ENCODE results near the gene PTGES2.
"Not testable (repeated sequence)": the region's sequence is repeated elsewhere in the genome, so short reads cannot be mapped to it uniquely, and the experiment has no call there.

Gene PTGES2

DNA sequence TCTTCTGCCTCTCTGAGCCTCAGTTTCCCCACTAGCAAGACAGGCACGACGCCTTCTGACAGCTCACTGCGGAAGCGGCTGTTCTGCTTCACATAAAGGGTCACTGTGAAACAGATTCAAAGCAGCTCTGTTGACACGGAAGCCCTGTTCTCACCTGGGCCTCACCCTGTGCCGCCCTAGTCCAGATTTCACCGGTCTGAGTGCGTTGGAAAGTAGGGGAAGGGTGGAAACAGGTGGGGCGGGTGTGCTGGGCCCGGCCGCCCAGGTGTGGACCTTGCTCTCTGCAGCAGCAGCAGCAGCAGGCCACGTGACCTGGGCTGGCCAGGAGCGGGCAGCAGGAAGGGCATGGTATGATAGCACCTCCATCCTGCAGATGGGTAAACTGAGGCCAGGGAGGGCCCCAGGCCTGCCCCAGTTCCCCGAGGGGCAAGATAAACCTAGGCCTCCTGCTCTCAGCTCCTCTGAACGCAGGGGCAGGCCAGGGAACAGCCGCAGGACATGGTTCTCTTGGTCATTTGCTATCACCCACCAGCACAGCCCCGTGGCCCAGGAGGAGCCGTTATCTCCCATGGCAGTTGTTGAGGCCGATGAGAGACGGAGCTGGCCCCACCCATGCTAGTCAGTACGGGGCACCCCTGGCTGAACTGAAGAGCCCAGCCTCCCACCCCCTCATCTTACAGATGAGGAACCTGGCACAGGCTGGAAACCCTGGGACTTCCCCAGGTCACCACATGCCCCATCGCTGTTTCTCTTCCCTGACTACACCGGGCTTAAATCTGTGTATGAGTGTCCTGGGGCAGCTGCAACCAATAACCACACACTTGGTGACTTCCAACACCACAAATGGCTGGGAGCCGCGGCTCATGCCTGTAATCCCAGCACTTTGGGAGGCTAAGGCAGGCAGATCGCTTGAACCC, 12.1 kb downstream of the PTGES2 start:
- Histone ChIP-seq H3K9me3 (ENCODE audit: control insufficient read depth, insufficient read depth, low read length) (no peaks in the 10 kb centered on the region), H3K4me3 (ENCODE audit: low read length) (no peak overlapping the region), H3K27me3 (ENCODE audit: control insufficient read depth, low read length) (no peaks in the 10 kb centered on the region), H3K36me3 (ENCODE audit: control insufficient read depth, low read length) (peaks cover 48% of the 10 kb centered on the region), H4K20me1 (ENCODE audit: control insufficient read depth, insufficient read depth, low read depth, low read length) (no peaks in the 10 kb centered on the region), H3K4me2 (ENCODE audit: low read length) (no peak overlapping the region), H3K4me1 (ENCODE audit: control insufficient read depth, low read length) (peaks cover 3% of the 10 kb centered on the region; the same call in 1 of the 2 replicates), H3F3A (ENCODE audit: control insufficient read depth, insufficient read depth) (peaks cover 7% of the 10 kb centered on the region; the same call in 1 of the 2 replicates), H3K9me2 (replicated peaks; ENCODE audit: control insufficient read depth, low read length) (no peaks in the 10 kb centered on the region), H3K79me2 (ENCODE audit: control insufficient read depth, low read length) (no peaks in the 10 kb centered on the region), H3K27ac (ENCODE audit: low read depth, low read length) (no peak overlapping the region)
- TF ChIP-seq EZH2phosphoT487 (IDR thresholded peaks at IDR 0.05; ENCODE audit: borderline replicate concordance, low read length), result no peak
- TF ChIP-seq, protein P1, sequence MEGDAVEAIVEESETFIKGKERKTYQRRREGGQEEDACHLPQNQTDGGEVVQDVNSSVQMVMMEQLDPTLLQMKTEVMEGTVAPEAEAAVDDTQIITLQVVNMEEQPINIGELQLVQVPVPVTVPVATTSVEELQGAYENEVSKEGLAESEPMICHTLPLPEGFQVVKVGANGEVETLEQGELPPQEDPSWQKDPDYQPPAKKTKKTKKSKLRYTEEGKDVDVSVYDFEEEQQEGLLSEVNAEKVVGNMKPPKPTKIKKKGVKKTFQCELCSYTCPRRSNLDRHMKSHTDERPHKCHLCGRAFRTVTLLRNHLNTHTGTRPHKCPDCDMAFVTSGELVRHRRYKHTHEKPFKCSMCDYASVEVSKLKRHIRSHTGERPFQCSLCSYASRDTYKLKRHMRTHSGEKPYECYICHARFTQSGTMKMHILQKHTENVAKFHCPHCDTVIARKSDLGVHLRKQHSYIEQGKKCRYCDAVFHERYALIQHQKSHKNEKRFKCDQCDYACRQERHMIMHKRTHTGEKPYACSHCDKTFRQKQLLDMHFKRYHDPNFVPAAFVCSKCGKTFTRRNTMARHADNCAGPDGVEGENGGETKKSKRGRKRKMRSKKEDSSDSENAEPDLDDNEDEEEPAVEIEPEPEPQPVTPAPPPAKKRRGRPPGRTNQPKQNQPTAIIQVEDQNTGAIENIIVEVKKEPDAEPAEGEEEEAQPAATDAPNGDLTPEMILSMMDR (IDR thresholded peaks at IDR 0.05; ENCODE audit: low read depth, low read length, poor library complexity, severe bottlenecking), result no peak

DNA sequence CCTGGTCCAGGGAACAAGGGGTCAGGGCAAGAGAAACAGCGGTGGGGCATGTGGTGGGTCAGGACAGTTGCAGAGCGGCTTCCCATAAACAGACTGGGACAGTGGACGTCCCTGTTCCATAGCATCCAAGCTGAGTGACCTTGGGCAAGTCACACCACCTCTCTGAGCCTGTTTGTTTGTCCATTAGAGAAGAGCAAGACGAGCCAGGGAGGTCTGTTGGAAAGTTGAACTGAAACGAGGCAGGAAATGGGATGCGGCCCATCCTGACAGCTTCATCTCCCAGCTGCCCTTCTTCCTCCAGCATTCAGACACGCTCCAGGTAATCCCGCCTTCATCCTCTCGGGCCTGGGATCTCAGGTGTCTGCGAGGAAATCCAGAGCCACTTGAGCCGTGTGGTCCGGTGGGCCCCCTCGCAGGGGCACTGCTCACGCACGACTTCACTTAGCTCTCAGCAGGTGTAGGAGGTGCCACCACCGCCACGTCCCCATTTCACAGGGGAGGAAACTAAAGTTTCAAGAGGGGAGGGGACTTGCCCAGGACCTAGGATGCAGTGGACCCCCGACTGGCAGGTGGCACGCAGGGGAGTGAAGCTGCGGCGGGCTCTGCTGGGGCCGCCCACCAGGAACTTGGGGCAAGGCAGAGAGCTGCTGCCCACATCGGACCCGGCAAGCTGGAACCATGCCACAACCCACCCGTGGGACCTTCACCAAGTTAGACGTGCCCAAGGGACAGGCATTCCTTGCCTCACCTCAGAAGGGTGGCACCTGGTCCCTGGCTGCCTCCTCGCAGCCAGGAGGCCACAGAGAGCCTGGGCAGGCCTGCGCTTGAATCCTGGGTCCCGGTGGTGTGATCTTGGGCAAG, 13.0 kb downstream of the PTGES2 start:
- H3K79me2 ChIP-seq (ENCODE audit: control insufficient read depth, low read length), result no peaks in the 10 kb centered on the region
- peaks cover 4% of the 10 kb centered on the region; the same call in 1 of the 2 replicates for H3F3A ChIP-seq (ENCODE audit: control insufficient read depth, insufficient read depth)
- H3K9me2 ChIP-seq (replicated peaks; ENCODE audit: control insufficient read depth, low read length), result no peaks in the 10 kb centered on the region
- H3K4me2 ChIP-seq (ENCODE audit: low read length), result no peak overlapping the region
- no peak overlapping the region for H3K4me3 ChIP-seq (ENCODE audit: low read length)
- H3K9me3 ChIP-seq (ENCODE audit: control insufficient read depth, insufficient read depth, low read length), result no peaks in the 10 kb centered on the region
- H3K36me3 ChIP-seq (ENCODE audit: control insufficient read depth, low read length), result peaks cover 44% of the 10 kb centered on the region
- H3K27me3 ChIP-seq (ENCODE audit: control insufficient read depth, low read length), result no peaks in the 10 kb centered on the region
- TF ChIP-seq, protein P1 (IDR thresholded peaks at IDR 0.05; ENCODE audit: low read depth, low read length, poor library complexity, severe bottlenecking), result no peak
- no peak for TF ChIP-seq EZH2phosphoT487 (IDR thresholded peaks at IDR 0.05; ENCODE audit: borderline replicate concordance, low read length)
- no peak overlapping the region for H3K27ac ChIP-seq (ENCODE audit: low read depth, low read length)
- peaks cover 3% of the 10 kb centered on the region; the same call in 1 of the 2 replicates for H3K4me1 ChIP-seq (ENCODE audit: control insufficient read depth, low read length)
- H4K20me1 ChIP-seq (ENCODE audit: control insufficient read depth, insufficient read depth, low read depth, low read length), result no peaks in the 10 kb centered on the region

GRCh38 chr9:128113526-128114325, 13.8 kb downstream of the PTGES2 start:
- no peaks in the 10 kb centered on the region for H3K9me2 ChIP-seq (replicated peaks; ENCODE audit: control insufficient read depth, low read length)
- no peak overlapping the region for H3K4me3 ChIP-seq (ENCODE audit: low read length)
- no peak overlapping the region for H3K27ac ChIP-seq (ENCODE audit: low read depth, low read length)
- no peaks in the 10 kb centered on the region for H4K20me1 ChIP-seq (ENCODE audit: control insufficient read depth, insufficient read depth, low read depth, low read length)
- H3K4me2 ChIP-seq (ENCODE audit: low read length), result no peak overlapping the region
- no peak for TF ChIP-seq EZH2phosphoT487 (IDR thresholded peaks at IDR 0.05; ENCODE audit: borderline replicate concordance, low read length)
- TF ChIP-seq, protein P1 (IDR thresholded peaks at IDR 0.05; ENCODE audit: low read depth, low read length, poor library complexity, severe bottlenecking), result no peak
- peaks cover 3% of the 10 kb centered on the region; the same call in 1 of the 2 replicates for H3K4me1 ChIP-seq (ENCODE audit: control insufficient read depth, low read length)
- H3K79me2 ChIP-seq (ENCODE audit: control insufficient read depth, low read length), result no peaks in the 10 kb centered on the region
- no peaks in the 10 kb centered on the region for H3K27me3 ChIP-seq (ENCODE audit: control insufficient read depth, low read length)
- H3K9me3 ChIP-seq (ENCODE audit: control insufficient read depth, insufficient read depth, low read length), result no peaks in the 10 kb centered on the region
- no peaks in the 10 kb centered on the region for H3F3A ChIP-seq (ENCODE audit: control insufficient read depth, insufficient read depth)
- peaks cover 52% of the 10 kb centered on the region for H3K36me3 ChIP-seq (ENCODE audit: control insufficient read depth, low read length)

GRCh38 chr9:128111726-128112125, 15.8 kb downstream of the PTGES2 start:
- H3K27ac ChIP-seq (ENCODE audit: low read depth, low read length); H3K4me1 ChIP-seq (ENCODE audit: control insufficient read depth, low read length); H3K9me3 ChIP-seq (ENCODE audit: control insufficient read depth, insufficient read depth, low read length); H4K20me1 ChIP-seq (ENCODE audit: control insufficient read depth, insufficient read depth, low read depth, low read length); H3K79me2 ChIP-seq (ENCODE audit: control insufficient read depth, low read length); H3K27me3 ChIP-seq (ENCODE audit: control insufficient read depth, low read length); H3K4me2 ChIP-seq (ENCODE audit: low read length); H3K9me2 ChIP-seq (replicated peaks; ENCODE audit: control insufficient read depth, low read length); H3K4me3 ChIP-seq (ENCODE audit: low read length); H3F3A ChIP-seq (ENCODE audit: control insufficient read depth, insufficient read depth): not testable (repeated sequence)
- H3K36me3 ChIP-seq (ENCODE audit: control insufficient read depth, low read length), result peaks cover 71% of the 10 kb centered on the region
